ENCODE measurements around the gene SLC16A10.
"Not testable (repeated sequence)": the region's sequence is repeated elsewhere in the genome, so short reads cannot be mapped to it uniquely, and the experiment has no call there.

Gene SLC16A10

DNA sequence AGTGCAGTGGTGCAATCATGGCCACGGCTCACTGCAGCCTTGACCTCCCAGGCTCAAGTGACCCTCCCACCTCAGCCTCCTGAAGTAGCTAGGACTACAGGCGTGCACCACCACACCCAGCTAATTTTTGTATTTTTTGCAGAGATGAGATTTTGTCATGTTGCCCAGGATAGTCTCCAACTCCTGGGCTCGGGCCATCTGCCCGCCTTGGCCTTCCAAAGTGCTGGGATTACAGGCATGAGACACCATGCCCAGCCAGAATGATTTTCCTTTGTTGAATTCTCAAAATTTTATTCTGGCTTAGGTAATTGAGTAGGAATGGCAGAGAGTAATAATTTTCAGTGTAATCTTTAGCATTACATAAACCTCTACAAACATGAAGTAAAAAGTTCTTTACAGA, 37.1 kb downstream of the SLC16A10 start:
- H3K27ac ChIP-seq, result no peak overlapping the region
- TF ChIP-seq, protein P1, sequence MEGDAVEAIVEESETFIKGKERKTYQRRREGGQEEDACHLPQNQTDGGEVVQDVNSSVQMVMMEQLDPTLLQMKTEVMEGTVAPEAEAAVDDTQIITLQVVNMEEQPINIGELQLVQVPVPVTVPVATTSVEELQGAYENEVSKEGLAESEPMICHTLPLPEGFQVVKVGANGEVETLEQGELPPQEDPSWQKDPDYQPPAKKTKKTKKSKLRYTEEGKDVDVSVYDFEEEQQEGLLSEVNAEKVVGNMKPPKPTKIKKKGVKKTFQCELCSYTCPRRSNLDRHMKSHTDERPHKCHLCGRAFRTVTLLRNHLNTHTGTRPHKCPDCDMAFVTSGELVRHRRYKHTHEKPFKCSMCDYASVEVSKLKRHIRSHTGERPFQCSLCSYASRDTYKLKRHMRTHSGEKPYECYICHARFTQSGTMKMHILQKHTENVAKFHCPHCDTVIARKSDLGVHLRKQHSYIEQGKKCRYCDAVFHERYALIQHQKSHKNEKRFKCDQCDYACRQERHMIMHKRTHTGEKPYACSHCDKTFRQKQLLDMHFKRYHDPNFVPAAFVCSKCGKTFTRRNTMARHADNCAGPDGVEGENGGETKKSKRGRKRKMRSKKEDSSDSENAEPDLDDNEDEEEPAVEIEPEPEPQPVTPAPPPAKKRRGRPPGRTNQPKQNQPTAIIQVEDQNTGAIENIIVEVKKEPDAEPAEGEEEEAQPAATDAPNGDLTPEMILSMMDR (IDR thresholded peaks at IDR 0.05), result no peak
- H3K27me3 ChIP-seq, result no peaks in the 10 kb centered on the region
- H3K9me3 ChIP-seq, result no peaks in the 10 kb centered on the region
- H3K4me3 ChIP-seq (ENCODE audit: low read depth in 1 of 2, low read length in 1 of 2), result no peak overlapping the region
- H3K36me3 ChIP-seq, result no peaks in the 10 kb centered on the region
- H3K4me1 ChIP-seq (ENCODE audit: control insufficient read depth in 1 of 2, insufficient read depth in 1 of 2, low read depth in 1 of 2, low read length in 1 of 2), result no peaks in the 10 kb centered on the region

DNA sequence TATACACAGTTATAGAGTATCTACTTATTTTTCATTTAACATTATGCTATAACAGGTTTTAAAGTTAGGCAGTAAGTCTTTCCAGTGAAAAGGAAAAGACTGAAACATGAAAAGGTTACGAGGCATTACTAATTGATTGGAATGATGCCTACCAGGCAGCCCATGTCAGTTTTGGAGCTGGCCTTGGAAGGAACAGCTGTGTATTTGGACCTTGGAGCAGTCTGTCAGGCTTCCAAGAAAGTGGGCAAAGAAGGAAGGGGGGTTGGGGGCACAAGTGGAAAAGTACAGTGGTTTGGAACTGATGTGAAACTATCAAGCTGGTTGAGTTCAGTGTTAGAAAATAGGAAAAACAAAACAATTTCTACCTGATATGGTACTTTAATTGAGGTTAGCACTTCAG, 41.7 kb downstream of the SLC16A10 start:
- H3K27me3 ChIP-seq, result no peaks in the 10 kb centered on the region
- no peaks in the 10 kb centered on the region for H3K36me3 ChIP-seq
- H3K4me1 ChIP-seq (ENCODE audit: control insufficient read depth in 1 of 2, insufficient read depth in 1 of 2, low read depth in 1 of 2, low read length in 1 of 2), result no peaks in the 10 kb centered on the region
- no peaks in the 10 kb centered on the region for H3K9me3 ChIP-seq
- H3K4me3 ChIP-seq (ENCODE audit: low read depth in 1 of 2, low read length in 1 of 2), result no peak overlapping the region
- TF ChIP-seq, protein P1 (IDR thresholded peaks at IDR 0.05), result no peak
- no peak overlapping the region for H3K27ac ChIP-seq

DNA sequence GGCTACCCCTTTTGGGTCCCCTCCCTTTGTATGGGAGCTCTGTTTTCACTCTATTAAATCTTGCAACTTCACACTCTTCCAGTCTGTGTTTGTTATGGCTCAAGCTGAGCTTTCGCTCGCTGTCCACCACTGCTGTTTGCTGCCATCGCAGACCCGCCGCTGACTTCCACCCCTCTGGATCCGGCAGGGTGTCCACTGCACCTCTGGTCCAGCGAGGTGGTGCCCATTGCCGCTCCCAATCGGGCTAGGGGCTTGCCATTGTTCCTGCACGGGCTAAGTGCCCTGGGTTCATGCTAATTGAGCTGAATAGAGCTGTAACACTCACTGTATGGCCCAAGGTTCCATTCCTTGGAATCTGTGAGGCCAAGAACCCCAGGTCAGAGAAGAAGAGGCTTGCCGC, 43.7 kb downstream of the SLC16A10 start:
- not testable (repeated sequence) for H3K9me3 ChIP-seq; H3K36me3 ChIP-seq; H3K4me3 ChIP-seq (ENCODE audit: low read depth in 1 of 2, low read length in 1 of 2); H3K27me3 ChIP-seq; H3K27ac ChIP-seq; H3K4me1 ChIP-seq (ENCODE audit: control insufficient read depth in 1 of 2, insufficient read depth in 1 of 2, low read depth in 1 of 2, low read length in 1 of 2)

DNA sequence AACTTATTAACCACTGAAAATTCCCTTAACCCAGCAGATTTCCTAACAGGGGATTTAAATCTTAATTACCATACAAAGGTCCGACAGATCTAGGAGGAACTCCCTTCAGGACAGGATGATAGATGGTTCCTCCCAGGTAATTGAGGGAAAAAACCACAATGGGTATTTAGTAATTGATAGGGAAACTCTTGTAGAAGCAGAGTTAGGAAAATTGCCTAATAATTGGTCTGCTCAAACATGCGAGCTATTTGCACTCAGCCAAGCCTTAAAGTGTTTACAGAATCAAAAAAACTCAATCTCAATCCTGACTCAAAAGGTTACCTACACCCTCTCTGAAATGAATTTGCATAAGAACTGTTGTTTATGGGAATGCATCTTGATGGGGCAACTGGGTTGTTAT, 45.4 kb downstream of the SLC16A10 start:
- not testable (repeated sequence) for H3K27ac ChIP-seq; H3K27me3 ChIP-seq; H3K36me3 ChIP-seq; H3K4me1 ChIP-seq (ENCODE audit: control insufficient read depth in 1 of 2, insufficient read depth in 1 of 2, low read depth in 1 of 2, low read length in 1 of 2); H3K9me3 ChIP-seq; H3K4me3 ChIP-seq (ENCODE audit: low read depth in 1 of 2, low read length in 1 of 2)

DNA sequence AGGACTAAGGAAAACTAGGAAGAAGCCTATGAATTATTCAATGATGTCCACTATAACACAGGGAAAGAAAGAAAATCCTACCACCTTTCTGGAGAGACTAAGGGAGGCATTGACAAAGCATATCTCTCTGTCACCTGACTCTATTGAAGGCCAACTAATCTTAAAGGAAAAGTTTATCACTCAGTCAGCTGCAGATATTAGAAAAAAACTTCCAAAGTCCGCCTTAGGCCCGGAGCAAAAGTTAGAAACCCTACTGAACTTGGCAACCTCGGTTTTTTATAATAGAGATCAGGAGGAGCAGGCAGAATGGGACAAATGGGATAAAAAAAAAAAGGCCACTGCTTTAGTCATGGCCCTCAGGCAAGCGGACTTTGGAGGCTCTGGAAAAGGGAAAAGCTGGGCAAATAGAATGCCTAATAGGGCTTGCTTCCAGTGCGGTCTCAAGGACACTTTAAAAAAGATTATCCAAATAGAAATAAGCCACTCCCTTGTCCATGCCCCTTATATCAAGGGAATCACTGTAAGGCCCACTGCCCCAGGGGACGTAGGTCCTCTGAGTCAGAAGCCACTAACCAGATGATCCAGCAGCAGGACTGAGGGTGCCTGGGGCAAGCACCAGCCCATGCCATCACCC, 47.0 kb downstream of the SLC16A10 start:
- H3K27me3 ChIP-seq; H3K9me3 ChIP-seq; H3K4me1 ChIP-seq (ENCODE audit: control insufficient read depth in 1 of 2, insufficient read depth in 1 of 2, low read depth in 1 of 2, low read length in 1 of 2); H3K27ac ChIP-seq; H3K36me3 ChIP-seq; H3K4me3 ChIP-seq (ENCODE audit: low read depth in 1 of 2, low read length in 1 of 2): not testable (repeated sequence)

DNA sequence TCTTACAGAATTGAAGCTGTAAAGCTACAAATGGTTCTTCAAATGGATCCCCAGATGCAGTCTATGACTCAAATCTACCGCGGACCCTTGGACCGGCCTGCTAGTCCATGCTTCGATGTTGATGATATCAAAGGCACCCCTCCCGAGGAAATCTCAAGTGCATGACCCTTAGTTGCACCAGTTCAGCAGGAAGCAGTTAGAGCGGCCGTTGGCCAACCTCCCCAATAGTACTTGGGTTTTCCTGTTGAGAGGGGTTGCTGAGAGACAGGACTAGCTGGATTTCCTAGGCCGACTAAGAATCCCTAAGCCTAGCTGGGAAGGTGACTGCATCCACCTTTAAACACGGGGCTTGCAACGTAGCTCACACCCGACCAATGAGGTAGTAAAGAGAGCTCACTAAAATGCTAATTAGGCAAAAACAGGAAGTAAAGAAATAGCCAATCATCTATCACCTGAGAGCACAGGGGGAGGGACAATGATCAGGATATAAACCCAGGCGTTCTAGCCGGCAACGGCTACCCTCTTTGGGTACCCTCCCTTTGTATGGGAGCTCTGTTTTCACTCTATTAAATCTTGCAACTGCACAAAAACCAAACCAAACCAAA, 50.3 kb downstream of the SLC16A10 start:
- H3K27me3 ChIP-seq, result not testable (repeated sequence)

DNA sequence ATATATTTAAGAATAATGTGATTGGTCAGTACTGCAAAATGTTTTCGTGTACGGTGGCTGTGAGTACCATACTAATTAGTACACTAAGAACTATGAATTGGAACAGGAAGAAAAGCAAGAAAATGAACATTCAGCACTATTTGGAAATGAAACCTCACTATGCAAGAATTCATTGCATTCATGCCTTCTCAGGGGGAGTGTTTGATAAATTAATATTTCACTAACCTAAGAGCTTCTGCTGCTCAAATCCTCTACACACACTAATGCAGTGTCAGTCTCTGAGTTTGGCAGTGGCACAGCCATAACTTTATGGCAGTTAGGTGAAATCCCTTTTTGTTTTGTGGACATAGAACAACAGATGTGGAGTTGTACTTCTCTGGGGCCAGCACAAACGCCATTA, 60.1 kb downstream of the SLC16A10 start:
- no peaks in the 10 kb centered on the region for H3K9me3 ChIP-seq
- H3K4me1 ChIP-seq (ENCODE audit: control insufficient read depth in 1 of 2, insufficient read depth in 1 of 2, low read depth in 1 of 2, low read length in 1 of 2), result no peaks in the 10 kb centered on the region
- H3K27ac ChIP-seq, result no peak overlapping the region
- TF ChIP-seq, protein P1 (IDR thresholded peaks at IDR 0.05), result no peak
- H3K27me3 ChIP-seq, result no peaks in the 10 kb centered on the region
- H3K4me3 ChIP-seq (ENCODE audit: low read depth in 1 of 2, low read length in 1 of 2), result no peak overlapping the region
- H3K36me3 ChIP-seq, result no peaks in the 10 kb centered on the region

More for the DNA sequence above, 50.3 kb downstream of the SLC16A10 start:
- H3K4me1 ChIP-seq (ENCODE audit: control insufficient read depth in 1 of 2, insufficient read depth in 1 of 2, low read depth in 1 of 2, low read length in 1 of 2); H3K4me3 ChIP-seq (ENCODE audit: low read depth in 1 of 2, low read length in 1 of 2); H3K36me3 ChIP-seq; H3K9me3 ChIP-seq; H3K27ac ChIP-seq: not testable (repeated sequence)
